ENCODE results near the gene GAB1.
A peak's percentile ranks its signal among the peaks of the same experiment; 100 is the strongest.
"Not testable (repeated sequence)": the region's sequence is repeated elsewhere in the genome, so short reads cannot be mapped to it uniquely, and the experiment has no call there.

GAB1 gene

GRCh38 chr4:143339497-143339896, 2.8 kb downstream of the GAB1 start:
- no peak for DNase-seq

- no peak for DNase-seq
These were observed 4.6 kb downstream of the GAB1 start for GRCh38 chr4:143341186-143341755.

GRCh38 chr4:143343276-143343831, 6.7 kb downstream of the GAB1 start:
- DNase-seq = no peak

GRCh38 chr4:143344041-143344440, 7.4 kb downstream of the GAB1 start:
- DNase-seq = no peak

GRCh38 chr4:143344774-143345173, 8.1 kb downstream of the GAB1 start:
- no peak for DNase-seq

GRCh38 chr4:143345356-143345755, 8.7 kb downstream of the GAB1 start:
- DNase-seq = no peak

- no peak for DNase-seq
These were observed 9.5 kb downstream of the GAB1 start for GRCh38 chr4:143346206-143346605.

GRCh38 chr4:143347484-143348111, 10.9 kb downstream of the GAB1 start:
- no peak for DNase-seq

GRCh38 chr4:143348233-143349077, 11.8 kb downstream of the GAB1 start:
- DNase-seq = no peak

GRCh38 chr4:143349858-143350527, 13.3 kb downstream of the GAB1 start:
- not testable (repeated sequence) for DNase-seq

GRCh38 chr4:143351149-143351691, 14.5 kb downstream of the GAB1 start:
- no peak for DNase-seq

- no peak for DNase-seq
These were observed 15.2 kb downstream of the GAB1 start for GRCh38 chr4:143351774-143352451.

- no peak for DNase-seq
These were observed 16.0 kb downstream of the GAB1 start for GRCh38 chr4:143352720-143353119.

GRCh38 chr4:143353797-143354196, 17.1 kb downstream of the GAB1 start:
- DNase-seq = peak; percentile 54

GRCh38 chr4:143354990-143355389, 18.3 kb downstream of the GAB1 start:
- DNase-seq = no peak

GRCh38 chr4:143355540-143356217, 19.0 kb downstream of the GAB1 start:
- DNase-seq = no peak

- DNase-seq = no peak
These were observed 19.8 kb downstream of the GAB1 start for GRCh38 chr4:143356493-143356892.

- DNase-seq = no peak
These were observed 20.6 kb downstream of the GAB1 start for GRCh38 chr4:143357161-143357845.

- DNase-seq = no peak
These were observed 21.7 kb downstream of the GAB1 start for GRCh38 chr4:143358419-143358818.

- no peak for DNase-seq
These were observed 22.4 kb downstream of the GAB1 start for GRCh38 chr4:143358923-143359643.
